ENCODE measurements around the gene ZSCAN10. TPM values are rescaled to one million over a fixed set of nuclear protein-coding genes. Genes with fewer than 3 reads are reported as not detected.

Gene ZSCAN10
- polyA plus RNA-seq, 1 donor from 2014 or later, result 0.10 TPM

DNA sequence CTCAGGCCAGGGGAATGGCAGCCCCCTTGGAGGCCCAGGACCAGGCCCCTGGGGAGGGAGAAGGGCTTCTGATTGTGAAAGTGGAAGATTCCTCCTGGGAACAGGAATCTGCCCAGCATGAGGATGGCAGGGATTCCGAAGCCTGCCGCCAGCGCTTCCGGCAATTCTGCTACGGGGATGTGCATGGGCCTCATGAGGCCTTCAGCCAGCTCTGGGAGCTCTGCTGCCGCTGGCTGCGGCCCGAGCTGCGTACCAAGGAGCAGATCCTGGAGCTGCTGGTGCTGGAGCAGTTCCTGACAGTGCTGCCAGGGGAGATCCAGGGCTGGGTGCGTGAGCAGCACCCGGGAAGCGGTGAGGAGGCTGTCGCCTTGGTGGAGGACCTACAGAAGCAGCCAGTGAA, 38.2 kb upstream of the ZSCAN10 start:
- Histone ChIP-seq H3K27me3 (ENCODE audit: insufficient read depth, low read depth, low read length) (no peaks in the 10 kb centered on the region), H3K79me2 (replicated peaks; ENCODE audit: insufficient read depth, low read length) (peaks cover 32% of the 10 kb centered on the region), H3F3A (ENCODE audit: insufficient read depth, low read length, poor library complexity, severe bottlenecking) (no peaks in the 10 kb centered on the region), H3K9me2 (ENCODE audit: insufficient read depth, low read length) (no peaks in the 10 kb centered on the region), H3K27ac (ENCODE audit: low read length) (no peak overlapping the region), H4K20me1 (ENCODE audit: insufficient read depth) (no peaks in the 10 kb centered on the region), H2AFZ (ENCODE audit: low read depth, low read length) (no peak overlapping the region), H3K4me2 (ENCODE audit: low read length) (no peak overlapping the region), H3K9me3 (ENCODE audit: low read length) (no peaks in the 10 kb centered on the region), H3K9ac (ENCODE audit: low read length) (no peak overlapping the region), H3K36me3 (ENCODE audit: insufficient read depth, low read length) (no peaks in the 10 kb centered on the region), H3K4me3 (ENCODE audit: low read length) (no peak overlapping the region)
- TF ChIP-seq MXI1 (conservative IDR thresholded peaks at IDR 0.05; ENCODE audit: poor library complexity, severe bottlenecking) (no peak), POLR2AphosphoS5 (IDR thresholded peaks at IDR 0.05) (no peak), SMC3 (conservative IDR thresholded peaks at IDR 0.05; ENCODE audit: poor library complexity) (no peak), EZH2 (IDR thresholded peaks at IDR 0.05; ENCODE audit: borderline replicate concordance, insufficient read depth, low read length, poor library complexity, severe bottlenecking) (no peak), RAD21 (conservative IDR thresholded peaks at IDR 0.05) (no peak), EP300 (conservative IDR thresholded peaks at IDR 0.05; ENCODE audit: poor library complexity, severe bottlenecking) (no peak), TAF1 (IDR thresholded peaks at IDR 0.05; ENCODE audit: low read depth) (no peak)
- TF ChIP-seq, protein P1, sequence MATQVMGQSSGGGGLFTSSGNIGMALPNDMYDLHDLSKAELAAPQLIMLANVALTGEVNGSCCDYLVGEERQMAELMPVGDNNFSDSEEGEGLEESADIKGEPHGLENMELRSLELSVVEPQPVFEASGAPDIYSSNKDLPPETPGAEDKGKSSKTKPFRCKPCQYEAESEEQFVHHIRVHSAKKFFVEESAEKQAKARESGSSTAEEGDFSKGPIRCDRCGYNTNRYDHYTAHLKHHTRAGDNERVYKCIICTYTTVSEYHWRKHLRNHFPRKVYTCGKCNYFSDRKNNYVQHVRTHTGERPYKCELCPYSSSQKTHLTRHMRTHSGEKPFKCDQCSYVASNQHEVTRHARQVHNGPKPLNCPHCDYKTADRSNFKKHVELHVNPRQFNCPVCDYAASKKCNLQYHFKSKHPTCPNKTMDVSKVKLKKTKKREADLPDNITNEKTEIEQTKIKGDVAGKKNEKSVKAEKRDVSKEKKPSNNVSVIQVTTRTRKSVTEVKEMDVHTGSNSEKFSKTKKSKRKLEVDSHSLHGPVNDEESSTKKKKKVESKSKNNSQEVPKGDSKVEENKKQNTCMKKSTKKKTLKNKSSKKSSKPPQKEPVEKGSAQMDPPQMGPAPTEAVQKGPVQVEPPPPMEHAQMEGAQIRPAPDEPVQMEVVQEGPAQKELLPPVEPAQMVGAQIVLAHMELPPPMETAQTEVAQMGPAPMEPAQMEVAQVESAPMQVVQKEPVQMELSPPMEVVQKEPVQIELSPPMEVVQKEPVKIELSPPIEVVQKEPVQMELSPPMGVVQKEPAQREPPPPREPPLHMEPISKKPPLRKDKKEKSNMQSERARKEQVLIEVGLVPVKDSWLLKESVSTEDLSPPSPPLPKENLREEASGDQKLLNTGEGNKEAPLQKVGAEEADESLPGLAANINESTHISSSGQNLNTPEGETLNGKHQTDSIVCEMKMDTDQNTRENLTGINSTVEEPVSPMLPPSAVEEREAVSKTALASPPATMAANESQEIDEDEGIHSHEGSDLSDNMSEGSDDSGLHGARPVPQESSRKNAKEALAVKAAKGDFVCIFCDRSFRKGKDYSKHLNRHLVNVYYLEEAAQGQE (IDR thresholded peaks at IDR 0.05; ENCODE audit: borderline replicate concordance), result no peak
- TF ChIP-seq, protein P2, sequence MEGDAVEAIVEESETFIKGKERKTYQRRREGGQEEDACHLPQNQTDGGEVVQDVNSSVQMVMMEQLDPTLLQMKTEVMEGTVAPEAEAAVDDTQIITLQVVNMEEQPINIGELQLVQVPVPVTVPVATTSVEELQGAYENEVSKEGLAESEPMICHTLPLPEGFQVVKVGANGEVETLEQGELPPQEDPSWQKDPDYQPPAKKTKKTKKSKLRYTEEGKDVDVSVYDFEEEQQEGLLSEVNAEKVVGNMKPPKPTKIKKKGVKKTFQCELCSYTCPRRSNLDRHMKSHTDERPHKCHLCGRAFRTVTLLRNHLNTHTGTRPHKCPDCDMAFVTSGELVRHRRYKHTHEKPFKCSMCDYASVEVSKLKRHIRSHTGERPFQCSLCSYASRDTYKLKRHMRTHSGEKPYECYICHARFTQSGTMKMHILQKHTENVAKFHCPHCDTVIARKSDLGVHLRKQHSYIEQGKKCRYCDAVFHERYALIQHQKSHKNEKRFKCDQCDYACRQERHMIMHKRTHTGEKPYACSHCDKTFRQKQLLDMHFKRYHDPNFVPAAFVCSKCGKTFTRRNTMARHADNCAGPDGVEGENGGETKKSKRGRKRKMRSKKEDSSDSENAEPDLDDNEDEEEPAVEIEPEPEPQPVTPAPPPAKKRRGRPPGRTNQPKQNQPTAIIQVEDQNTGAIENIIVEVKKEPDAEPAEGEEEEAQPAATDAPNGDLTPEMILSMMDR (IDR thresholded peaks at IDR 0.05; ENCODE audit: poor library complexity, severe bottlenecking), result no peak

DNA sequence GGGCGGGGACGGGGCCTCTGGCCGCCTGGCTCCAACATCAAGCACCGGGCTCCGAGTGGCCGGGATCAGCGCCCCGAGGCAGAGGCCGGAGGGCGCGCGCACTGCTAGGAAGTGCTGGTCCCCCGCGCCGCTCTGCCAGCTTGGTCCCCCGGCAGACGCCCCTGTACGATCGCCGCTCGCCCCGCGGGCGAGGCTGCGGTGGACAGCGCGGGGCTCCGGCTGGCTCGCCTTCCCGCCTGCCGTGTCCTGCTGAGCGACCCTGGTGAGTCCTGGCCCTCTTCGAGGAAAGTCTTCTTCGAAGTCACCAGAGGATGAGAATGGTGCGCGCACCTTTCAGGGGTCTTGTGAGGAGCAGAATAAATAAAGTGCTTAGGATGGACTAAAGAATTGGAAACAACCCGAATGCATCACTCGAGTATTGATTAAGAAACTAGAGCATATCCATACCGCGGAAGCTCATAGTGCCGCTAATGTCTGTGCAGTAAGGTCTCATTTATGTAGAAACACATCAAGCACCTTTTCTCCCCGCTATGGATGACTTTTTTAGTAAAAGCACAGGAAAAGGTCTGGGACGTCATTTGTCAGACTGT, 36.1 kb upstream of the ZSCAN10 start:
- Histone ChIP-seq H3K27ac (ENCODE audit: low read length) (peak overlapping the region; percentile 87), H3K4me3 (ENCODE audit: low read length) (peak overlapping the region; percentile 83), H3K36me3 (ENCODE audit: insufficient read depth, low read length) (no peaks in the 10 kb centered on the region), H3K79me2 (replicated peaks; ENCODE audit: insufficient read depth, low read length) (peaks cover 32% of the 10 kb centered on the region), H3K9me2 (ENCODE audit: insufficient read depth, low read length) (no peaks in the 10 kb centered on the region), H4K20me1 (ENCODE audit: insufficient read depth) (no peaks in the 10 kb centered on the region), H3F3A (ENCODE audit: insufficient read depth, low read length, poor library complexity, severe bottlenecking) (no peaks in the 10 kb centered on the region), H3K4me2 (ENCODE audit: low read length) (peak overlapping the region; percentile 85), H3K27me3 (ENCODE audit: insufficient read depth, low read depth, low read length) (no peaks in the 10 kb centered on the region), H3K9me3 (ENCODE audit: low read length) (no peaks in the 10 kb centered on the region), H3K9ac (ENCODE audit: low read length) (peak overlapping the region; percentile 92), H2AFZ (ENCODE audit: low read depth, low read length) (peak overlapping the region; percentile 52)
- TF ChIP-seq, protein P2 (IDR thresholded peaks at IDR 0.05; ENCODE audit: poor library complexity, severe bottlenecking), result no peak
- TF ChIP-seq, protein P1 (IDR thresholded peaks at IDR 0.05; ENCODE audit: borderline replicate concordance), result no peak
- TF ChIP-seq EP300 (conservative IDR thresholded peaks at IDR 0.05; ENCODE audit: poor library complexity, severe bottlenecking) (no peak), MXI1 (conservative IDR thresholded peaks at IDR 0.05; ENCODE audit: poor library complexity, severe bottlenecking) (peak; percentile 32), RAD21 (conservative IDR thresholded peaks at IDR 0.05) (no peak), EZH2 (IDR thresholded peaks at IDR 0.05; ENCODE audit: borderline replicate concordance, insufficient read depth, low read length, poor library complexity, severe bottlenecking) (no peak)

All from neural cell (in vitro differentiated cells).